Measurements from ENCODE around the gene RNF141.

The RNF141 gene

GRCh38 chr11:10540915-10541560, at the start of gene RNF141:
RNF141 (minus strand) TSS chr11:10541187; CDS start chr11:10534158, 7,029 bp downstream.
- peak; percentile 91 to 93 for DNase-seq (ENCODE audit: low read depth in 1 of 2, low spot score in 1 of 2)

GRCh38 chr11:10590218-10590915, 49.4 kb upstream of the RNF141 start:
- DNase-seq (ENCODE audit: low read depth in 1 of 2, low spot score in 1 of 2): no peak

GRCh38 chr11:10588904-10589303, 47.9 kb upstream of the RNF141 start:
- DNase-seq (ENCODE audit: low read depth in 1 of 2, low spot score in 1 of 2): no peak

GRCh38 chr11:10587995-10588394, 47.0 kb upstream of the RNF141 start:
- DNase-seq (ENCODE audit: low read depth in 1 of 2, low spot score in 1 of 2): no peak

GRCh38 chr11:10587388-10587787, 46.4 kb upstream of the RNF141 start:
- DNase-seq (ENCODE audit: low read depth in 1 of 2, low spot score in 1 of 2): no peak

GRCh38 chr11:10584071-10584501, 43.1 kb upstream of the RNF141 start:
- DNase-seq (ENCODE audit: low read depth in 1 of 2, low spot score in 1 of 2): no peak

GRCh38 chr11:10581481-10582019, 40.6 kb upstream of the RNF141 start:
- DNase-seq (ENCODE audit: low read depth in 1 of 2, low spot score in 1 of 2): no peak

- no peak for DNase-seq (ENCODE audit: low read depth in 1 of 2, low spot score in 1 of 2)
Measured at GRCh38 chr11:10580623-10581022, 39.6 kb upstream of the RNF141 start.

GRCh38 chr11:10579700-10580099, 38.7 kb upstream of the RNF141 start:
- DNase-seq (ENCODE audit: low read depth in 1 of 2, low spot score in 1 of 2): no peak

- DNase-seq (ENCODE audit: low read depth in 1 of 2, low spot score in 1 of 2): no peak
Measured at GRCh38 chr11:10576035-10576398, 35.0 kb upstream of the RNF141 start.

GRCh38 chr11:10575346-10576034, 34.5 kb upstream of the RNF141 start:
- no peak for DNase-seq (ENCODE audit: low read depth in 1 of 2, low spot score in 1 of 2)

- DNase-seq (ENCODE audit: low read depth in 1 of 2, low spot score in 1 of 2): no peak
Measured at GRCh38 chr11:10573556-10573955, 32.6 kb upstream of the RNF141 start.

GRCh38 chr11:10573028-10573427, 32.0 kb upstream of the RNF141 start:
- DNase-seq (ENCODE audit: low read depth in 1 of 2, low spot score in 1 of 2): no peak

GRCh38 chr11:10572533-10572932, 31.5 kb upstream of the RNF141 start:
- no peak for DNase-seq (ENCODE audit: low read depth in 1 of 2, low spot score in 1 of 2)

GRCh38 chr11:10568486-10568941, 27.5 kb upstream of the RNF141 start, which contains the start of gene LYVE1:
LYVE1 (minus strand) TSS chr11:10568665; CDS start chr11:10568532, 133 bp downstream.
- no peak for DNase-seq (ENCODE audit: low read depth in 1 of 2, low spot score in 1 of 2)

GRCh38 chr11:10567446-10567845, 26.5 kb upstream of the RNF141 start:
- DNase-seq (ENCODE audit: low read depth in 1 of 2, low spot score in 1 of 2): no peak

GRCh38 chr11:10566257-10566957, 25.4 kb upstream of the RNF141 start:
- no peak for DNase-seq (ENCODE audit: low read depth in 1 of 2, low spot score in 1 of 2)

- DNase-seq (ENCODE audit: low read depth in 1 of 2, low spot score in 1 of 2): no peak
Measured at GRCh38 chr11:10565493-10565892, 24.5 kb upstream of the RNF141 start.

- no peak for DNase-seq (ENCODE audit: low read depth in 1 of 2, low spot score in 1 of 2)
Measured at GRCh38 chr11:10564696-10565318, 23.8 kb upstream of the RNF141 start.

- no peak for DNase-seq (ENCODE audit: low read depth in 1 of 2, low spot score in 1 of 2)
Measured at GRCh38 chr11:10564030-10564429, 23.0 kb upstream of the RNF141 start.

GRCh38 chr11:10561947-10562346, 21.0 kb upstream of the RNF141 start:
- DNase-seq (ENCODE audit: low read depth in 1 of 2, low spot score in 1 of 2): no peak

Data from activated T-helper 1 cell treated with anti-CD3 and anti-CD28 coated beads, Interleukin-2, amount 50 U/mL, for 16 hours (primary cell).